ENCODE measurements around the gene CDKAL1. TPM values are rescaled to one million over a fixed set of nuclear protein-coding genes. Genes with fewer than 3 reads are reported as not detected.

Gene CDKAL1
- total and polyA plus RNA-seq, 2 of the 13 experiments (the other 11 are each of a cell fraction or from before 2014, with no cell fraction given), result 9.5 to 27.7 TPM

GRCh38 chr6:21143645-21144044 is 609.4 kb downstream of the CDKAL1 start:
- no TSS peak for BruUV-seq (replicated peaks)
- FAIRE-seq (no peak), ATAC-seq (no peak), DNase-seq (ENCODE audit: low spot score) (no peak)
- H2AFZ ChIP-seq (ENCODE audit: low read length), result no peak overlapping the region
- no peak overlapping the region for H3K9ac ChIP-seq (ENCODE audit: insufficient read depth, low read depth, low read length)
- H3K27ac ChIP-seq (ENCODE audit: extremely low read length, insufficient read depth, low read length), result no peak overlapping the region
- ChIA-PET CTCF (ENCODE audit: low intra/inter-chr PET ratio, low total read pairs) (no interaction called here), POLR2A (no interaction called here)
- no peaks in the 10 kb centered on the region for H3K27me3 ChIP-seq (ENCODE audit: control insufficient read depth in 1 of 2, insufficient read depth in 2 of 2, low read length in 2 of 2)
- H3K4me1 ChIP-seq (ENCODE audit: insufficient read depth, low read length), result peaks cover 26% of the 10 kb centered on the region
- H3K4me3 ChIP-seq (replicated peaks in 1 of 3; ENCODE audit: insufficient read depth in 1 of 3, low read depth in 2 of 3, low read length in 3 of 3), result no peak overlapping the region
- H3K9me3 ChIP-seq (ENCODE audit: low read length), result no peaks in the 10 kb centered on the region
- intact Hi-C loops (cut with micrococcal nuclease; ENCODE audit: unreplicated experiment) (no loop called here), in situ Hi-C loops (cut with HindIII; ENCODE audit: extremely low pct_ligation_motif_present, low pct_unique_long_range_greater_than_20kb) (no loop called here)
- no peak overlapping the region for H3K4me2 ChIP-seq (ENCODE audit: low read depth, low read length)
- TF ChIP-seq CBX1 (IDR thresholded peaks at IDR 0.05; ENCODE audit: low read depth), result no peak
- H3K79me2 ChIP-seq (ENCODE audit: insufficient read depth, low read length), result no peaks in the 10 kb centered on the region
- WGBS (ENCODE audit: low lambda C conversion rate), result 99% methylated on average over 4 of the region's 4 CpGs
- no peaks in the 10 kb centered on the region for H4K20me1 ChIP-seq (ENCODE audit: insufficient read depth, low read length)
- H3K36me3 ChIP-seq (replicated peaks in 1 of 2; ENCODE audit: control insufficient read depth in 1 of 2, insufficient read depth in 2 of 2, low read length in 2 of 2), result no peaks in the 10 kb centered on the region

- no TSS peak for BruUV-seq (replicated peaks)
- no peak overlapping the region for H3K4me3 ChIP-seq (replicated peaks in 1 of 3; ENCODE audit: insufficient read depth in 1 of 3, low read depth in 2 of 3, low read length in 3 of 3)
- no peak overlapping the region for H3K4me2 ChIP-seq (ENCODE audit: low read depth, low read length)
- H3K9ac ChIP-seq (ENCODE audit: insufficient read depth, low read depth, low read length), result no peak overlapping the region
- ChIA-PET POLR2A (interaction anchor here (0.7 kb wide), 1 partner anchor 306 kb away, joined by 3 read pairs; no protein-coding TSS in a partner anchor), CTCF (ENCODE audit: low intra/inter-chr PET ratio, low total read pairs) (no interaction called here)
- 93% methylated on average over 2 of the region's 2 CpGs for WGBS (ENCODE audit: low lambda C conversion rate)
- in situ Hi-C loops (cut with HindIII; ENCODE audit: extremely low pct_ligation_motif_present, low pct_unique_long_range_greater_than_20kb) (no loop called here), intact Hi-C loops (cut with micrococcal nuclease; ENCODE audit: unreplicated experiment) (no loop called here)
- no peaks in the 10 kb centered on the region for H3K79me2 ChIP-seq (ENCODE audit: insufficient read depth, low read length)
- H4K20me1 ChIP-seq (ENCODE audit: insufficient read depth, low read length), result no peaks in the 10 kb centered on the region
- DNase-seq (ENCODE audit: low spot score) (no peak), FAIRE-seq (no peak), ATAC-seq (no peak)
- H2AFZ ChIP-seq (ENCODE audit: low read length), result no peak overlapping the region
- H3K36me3 ChIP-seq (replicated peaks in 1 of 2; ENCODE audit: control insufficient read depth in 1 of 2, insufficient read depth in 2 of 2, low read length in 2 of 2), result no peaks in the 10 kb centered on the region
- no peak overlapping the region for H3K27ac ChIP-seq (ENCODE audit: extremely low read length, insufficient read depth, low read length)
- H3K27me3 ChIP-seq (ENCODE audit: control insufficient read depth in 1 of 2, insufficient read depth in 2 of 2, low read length in 2 of 2), result no peaks in the 10 kb centered on the region
- H3K9me3 ChIP-seq (ENCODE audit: low read length), result no peaks in the 10 kb centered on the region
- H3K4me1 ChIP-seq (ENCODE audit: insufficient read depth, low read length), result peaks cover 23% of the 10 kb centered on the region
- no peak for TF ChIP-seq SP4 (CRISPR knock-in tag; IDR thresholded peaks at IDR 0.05)
- no peak for TF ChIP-seq E2F1 (CRISPR knock-in tag; IDR thresholded peaks at IDR 0.05)
- no peak for TF ChIP-seq ZZZ3 (CRISPR knock-in tag; IDR thresholded peaks at IDR 0.05; ENCODE audit: borderline replicate concordance)
- TF ChIP-seq ETV5 (CRISPR knock-in tag; IDR thresholded peaks at IDR 0.05; ENCODE audit: borderline replicate concordance), result no peak
- TF ChIP-seq CEBPZ (IDR thresholded peaks at IDR 0.05; ENCODE audit: low read length), result no peak
- no peak for TF ChIP-seq ZNF34 (CRISPR knock-in tag; IDR thresholded peaks at IDR 0.05; ENCODE audit: borderline replicate concordance)
- no peak for TF ChIP-seq KLF11 (CRISPR knock-in tag; IDR thresholded peaks at IDR 0.05)
- no peak for TF ChIP-seq MLX (CRISPR knock-in tag; IDR thresholded peaks at IDR 0.05)
- TF ChIP-seq SRSF1 (optimal IDR thresholded peaks at IDR 0.05; ENCODE audit: low read depth, low read length), result no peak
- no peak for TF ChIP-seq SKI (IDR thresholded peaks at IDR 0.05; ENCODE audit: partially characterized antibody)
- no peak for TF ChIP-seq JUND (CRISPR knock-in tag; IDR thresholded peaks at IDR 0.05)
- no peak for TF ChIP-seq POLR2A (IDR thresholded peaks at IDR 0.05; ENCODE audit: insufficient read depth in 1 of 2, low read depth in 2 of 2, low read length in 2 of 2)
- no peak for TF ChIP-seq TRIM22 (IDR thresholded peaks at IDR 0.05)
- no peak for TF ChIP-seq ZFAT (CRISPR knock-in tag; conservative IDR thresholded peaks at IDR 0.05)
Observed at GRCh38 chr6:21144928-21145327, 610.7 kb downstream of the CDKAL1 start.
